SK-N-SH (cell line): ENCODE data around the gene CDC42BPG.

ENCODE experiments used
- EZH2phosphoT487 ChIP-seq: fragments of 200-600 bp; sonication (generic); IDR thresholded peaks from 2 replicates; pipeline ENCODE4 v1.6.1; 2017; ENCODE audit warnings: low read depth, mixed run types, mild to moderate bottlenecking, antibody characterized with exemption, moderate library complexity, borderline replicate concordance
- FOXJ3 ChIP-seq: sonication (generic); formaldehyde crosslinking; IDR thresholded peaks from 2 replicates; pipeline ENCODE4 v1.5.1; 2020; ENCODE audit warnings: mild to moderate bottlenecking, missing genetic modification reagents
- POLR2AphosphoS5 ChIP-seq: IDR thresholded peaks from 2 replicates; pipeline ENCODE4 v1.6.1; 2012; ENCODE audit warnings: low read depth, low read length
- RAD21 ChIP-seq: IDR thresholded peaks from 2 replicates; pipeline ENCODE4 v1.6.1; 2012; ENCODE audit warnings: mild to moderate bottlenecking, low read length
- TEAD4 ChIP-seq: IDR thresholded peaks from 2 replicates; pipeline ENCODE4 v1.4.0; 2012; ENCODE audit warnings: mild to moderate bottlenecking, borderline replicate concordance; ENCODE audit not compliant: insufficient read depth
- TF ChIP-seq, protein P1 (sequence below): fragments of 200-600 bp; sonication (generic); IDR thresholded peaks from 2 replicates; pipeline ENCODE4 v1.6.1; 2017; ENCODE audit warnings: antibody characterized with exemption, mild to moderate bottlenecking, moderate library complexity
- TF ChIP-seq, protein P2 (sequence below): fragments of 150-350 bp; IDR thresholded peaks from 2 replicates; pipeline ENCODE4 v1.6.1; 2016; ENCODE audit warnings: mild to moderate bottlenecking, low read depth, low read length
- TF ChIP-seq, protein P3 (sequence below): fragments of 150-350 bp; IDR thresholded peaks from 2 replicates; pipeline ENCODE4 v1.6.1; 2017; ENCODE audit warnings: antibody characterized with exemption, low read length, low read depth, borderline replicate concordance

DNA sequence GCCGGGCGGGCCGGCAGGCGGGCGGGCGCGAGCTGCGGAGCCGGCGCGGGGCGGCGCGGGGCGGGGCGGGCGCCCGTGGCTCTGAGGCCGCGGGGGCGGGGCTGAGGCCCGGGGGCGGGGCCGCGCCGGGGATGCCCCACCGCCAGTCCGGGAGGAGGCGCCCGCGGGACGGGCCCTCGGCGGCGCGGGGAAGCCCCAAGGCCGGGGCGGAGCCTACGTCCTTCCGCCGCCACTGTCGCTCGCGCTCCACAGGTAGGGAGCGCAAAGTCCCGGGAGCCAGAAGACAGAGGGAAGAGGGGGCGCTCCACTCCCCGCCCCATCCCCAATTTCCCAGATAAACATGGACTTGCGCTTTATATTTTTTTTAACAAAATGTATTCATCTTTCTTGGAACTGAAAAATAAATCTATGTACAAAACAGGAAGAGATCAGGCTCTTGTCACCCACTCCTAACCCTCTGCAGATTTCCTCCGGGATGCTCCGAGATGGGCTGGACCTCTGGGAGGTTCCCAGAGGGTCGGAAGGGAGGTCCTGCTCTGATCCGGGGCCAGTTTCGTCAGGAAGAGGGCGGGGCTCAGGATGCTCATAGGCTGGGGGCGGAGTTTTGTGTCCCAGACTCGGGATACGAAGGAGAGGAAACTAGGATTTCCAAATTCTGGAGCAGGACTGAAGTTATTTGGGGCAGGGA, 41.2 kb downstream of the CDC42BPG start, which contains the start of gene MAP4K2:
- TF ChIP-seq POLR2AphosphoS5 (peak; percentile 50; the same call in 1 of the 2 replicates), EZH2phosphoT487 (no peak), RAD21 (no peak), FOXJ3 (CRISPR knock-in tag) (no peak), TEAD4 (no peak)
- TF ChIP-seq, protein P1, sequence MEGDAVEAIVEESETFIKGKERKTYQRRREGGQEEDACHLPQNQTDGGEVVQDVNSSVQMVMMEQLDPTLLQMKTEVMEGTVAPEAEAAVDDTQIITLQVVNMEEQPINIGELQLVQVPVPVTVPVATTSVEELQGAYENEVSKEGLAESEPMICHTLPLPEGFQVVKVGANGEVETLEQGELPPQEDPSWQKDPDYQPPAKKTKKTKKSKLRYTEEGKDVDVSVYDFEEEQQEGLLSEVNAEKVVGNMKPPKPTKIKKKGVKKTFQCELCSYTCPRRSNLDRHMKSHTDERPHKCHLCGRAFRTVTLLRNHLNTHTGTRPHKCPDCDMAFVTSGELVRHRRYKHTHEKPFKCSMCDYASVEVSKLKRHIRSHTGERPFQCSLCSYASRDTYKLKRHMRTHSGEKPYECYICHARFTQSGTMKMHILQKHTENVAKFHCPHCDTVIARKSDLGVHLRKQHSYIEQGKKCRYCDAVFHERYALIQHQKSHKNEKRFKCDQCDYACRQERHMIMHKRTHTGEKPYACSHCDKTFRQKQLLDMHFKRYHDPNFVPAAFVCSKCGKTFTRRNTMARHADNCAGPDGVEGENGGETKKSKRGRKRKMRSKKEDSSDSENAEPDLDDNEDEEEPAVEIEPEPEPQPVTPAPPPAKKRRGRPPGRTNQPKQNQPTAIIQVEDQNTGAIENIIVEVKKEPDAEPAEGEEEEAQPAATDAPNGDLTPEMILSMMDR = peak; percentile 38
- TF ChIP-seq, protein P2, sequence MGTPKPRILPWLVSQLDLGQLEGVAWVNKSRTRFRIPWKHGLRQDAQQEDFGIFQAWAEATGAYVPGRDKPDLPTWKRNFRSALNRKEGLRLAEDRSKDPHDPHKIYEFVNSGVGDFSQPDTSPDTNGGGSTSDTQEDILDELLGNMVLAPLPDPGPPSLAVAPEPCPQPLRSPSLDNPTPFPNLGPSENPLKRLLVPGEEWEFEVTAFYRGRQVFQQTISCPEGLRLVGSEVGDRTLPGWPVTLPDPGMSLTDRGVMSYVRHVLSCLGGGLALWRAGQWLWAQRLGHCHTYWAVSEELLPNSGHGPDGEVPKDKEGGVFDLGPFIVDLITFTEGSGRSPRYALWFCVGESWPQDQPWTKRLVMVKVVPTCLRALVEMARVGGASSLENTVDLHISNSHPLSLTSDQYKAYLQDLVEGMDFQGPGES = no peak
- TF ChIP-seq, protein P3, sequence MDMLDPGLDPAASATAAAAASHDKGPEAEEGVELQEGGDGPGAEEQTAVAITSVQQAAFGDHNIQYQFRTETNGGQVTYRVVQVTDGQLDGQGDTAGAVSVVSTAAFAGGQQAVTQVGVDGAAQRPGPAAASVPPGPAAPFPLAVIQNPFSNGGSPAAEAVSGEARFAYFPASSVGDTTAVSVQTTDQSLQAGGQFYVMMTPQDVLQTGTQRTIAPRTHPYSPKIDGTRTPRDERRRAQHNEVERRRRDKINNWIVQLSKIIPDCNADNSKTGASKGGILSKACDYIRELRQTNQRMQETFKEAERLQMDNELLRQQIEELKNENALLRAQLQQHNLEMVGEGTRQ = no peak
